Keratinocyte (primary cell): Measurements from ENCODE around the gene B3GNT9. TPM values are rescaled to one million over a fixed set of nuclear protein-coding genes. Genes with fewer than 3 reads are reported as not detected.

ENCODE experiments used
- DNase-seq: peaks from one replicate; pipeline ENCODE4 v3.0.0-alpha.2; 2011; ENCODE audit warnings: low read depth, missing footprints, low spot score
- FAIRE-seq: peaks from 2 replicates; lab custom pipeline; 2011; peaks lifted over from hg19 to GRCh38; lab: Jason Lieb, UNC
- H2AFZ ChIP-seq: 2 replicates; pipeline ENCODE4 v1.6.0; 2012; ENCODE audit warnings: low read length, control low read depth, inconsistent platforms; ENCODE audit not compliant: control insufficient read depth
- H3K27ac ChIP-seq: 2 replicates; pipeline ENCODE4 v1.5.1; 2011; ENCODE audit warnings: low read length; ENCODE audit not compliant: control insufficient read depth, insufficient read depth
- H3K27me3 ChIP-seq: 3 replicates; pipeline ENCODE4 v1.6.0; 2011; ENCODE audit warnings: low read length; ENCODE audit not compliant: control insufficient read depth, insufficient read depth; ENCODE audit errors: extremely low read depth
- H3K36me3 ChIP-seq, 2 experiments: 2 replicates in 1 of 2; 3 replicates in 1 of 2; pipeline ENCODE4 v1.5.1; 2011; ENCODE audit warnings: low read length in 2 of 2, mild to moderate bottlenecking in 1 of 2; ENCODE audit not compliant: control insufficient read depth in 2 of 2, insufficient read depth in 2 of 2; ENCODE audit errors: extremely low read depth in 1 of 2
- H3K4me1 ChIP-seq: 3 replicates; pipeline ENCODE4 v1.5.1; 2011; ENCODE audit warnings: low read length; ENCODE audit not compliant: control insufficient read depth, insufficient read depth; ENCODE audit errors: extremely low read depth
- H3K4me2 ChIP-seq: 3 replicates; pipeline ENCODE4 v1.6.0; 2011; ENCODE audit warnings: low read depth, low read length; ENCODE audit not compliant: control insufficient read depth, insufficient read depth; ENCODE audit errors: extremely low read depth
- H3K4me3 ChIP-seq, 3 experiments: fragments of 200-600 bp in 1 of 3; sonication (generic) in 1 of 3; 2 replicates in 2 of 3; 3 replicates in 1 of 3; pipeline ENCODE4 v1.5.1; 2011 to 2016; ENCODE audit warnings: low read length in 3 of 3, mild to moderate bottlenecking in 3 of 3, control low read depth in 2 of 3, inconsistent platforms in 1 of 3, low read depth in 1 of 3, mixed read lengths in 1 of 3, mixed run types in 1 of 3, moderate library complexity in 1 of 3; ENCODE audit not compliant: control insufficient read depth in 2 of 3, insufficient read depth in 2 of 3; ENCODE audit errors: extremely low read depth in 1 of 3
- H3K79me2 ChIP-seq: 2 replicates; pipeline ENCODE4 v1.6.0; 2012; ENCODE audit warnings: low read length; ENCODE audit not compliant: control insufficient read depth, insufficient read depth
- H3K9ac ChIP-seq: 3 replicates; pipeline ENCODE4 v1.6.0; 2011; ENCODE audit warnings: low read length; ENCODE audit not compliant: control insufficient read depth, insufficient read depth; ENCODE audit errors: extremely low read depth
- H3K9me1 ChIP-seq: 3 replicates; pipeline ENCODE4 v1.6.0; 2011; ENCODE audit warnings: low read length; ENCODE audit not compliant: control insufficient read depth, insufficient read depth; ENCODE audit errors: extremely low read depth
- H3K9me3 ChIP-seq: 2 replicates; pipeline ENCODE4 v1.5.1; 2012; ENCODE audit warnings: low read depth, low read length; ENCODE audit not compliant: control insufficient read depth
- H4K20me1 ChIP-seq: 3 replicates; pipeline ENCODE4 v1.6.0; 2011; ENCODE audit warnings: low read length; ENCODE audit not compliant: control insufficient read depth, insufficient read depth; ENCODE audit errors: extremely low read depth
- CTCF ChIP-seq, 3 experiments: IDR thresholded peaks in 1 of 3; conservative IDR thresholded peaks in 1 of 3; optimal IDR thresholded peaks in 1 of 3; 2 replicates in 2 of 3; 3 replicates in 1 of 3; pipeline versions ENCODE3 to v1.5.1; 2011; ENCODE audit warnings: low read length in 3 of 3, mild to moderate bottlenecking in 3 of 3, moderate library complexity in 2 of 3, control low read depth in 1 of 3, inconsistent platforms in 1 of 3; ENCODE audit not compliant: insufficient read depth in 2 of 3; ENCODE audit errors: extremely low read depth in 1 of 3
- EZH2 ChIP-seq: IDR thresholded peaks from one replicate; pipeline ENCODE4 v1.6.1; 2012; ENCODE audit warnings: inconsistent platforms, mild to moderate bottlenecking, low read length, moderate library complexity
- dilution Hi-C: fragments of 300-500 bp; cut with MboI; formaldehyde crosslinking; loops from one replicate; pipeline ENCODE4 v1.7.0; 2020; ENCODE audit warnings: low sequenced_read_pairs; ENCODE audit not compliant: extremely low pct_ligation_motif_present
- polyA plus RNA-seq, 5 experiments: library from polyadenylated mRNA; depleted of rRNA in 3 of 5; stranded (reverse) in 3 of 5; stranded (forward) in 1 of 5; unstranded in 1 of 5; fragments of >200 nt; gene quantifications; 1 replicate in 1 of 5; 2 replicates in 3 of 5; 3 replicates in 1 of 5; pipeline versions ENCODE4 v1.2.1 to v1.2.3, GENCODE V29; 2011 to 2012; ENCODE audit warnings: missing spikeins in 2 of 5, low read depth in 1 of 5, low replicate concordance in 1 of 5

The B3GNT9 gene
- polyA plus RNA-seq, 1 donor (not counting 4 experiments of a cell fraction or from before 2014, with no cell fraction given): 2.6 TPM

- H3K9me1 ChIP-seq: peaks cover 2% of the 10 kb centered on the region
- FAIRE-seq (no peak), DNase-seq (no peak)
- dilution Hi-C loops: no loop called here
- no peaks in the 10 kb centered on the region for H3K9me3 ChIP-seq
- TF ChIP-seq EZH2: no peak
- TF ChIP-seq CTCF (optimal IDR thresholded peaks at IDR 0.05 in 1 of 3, IDR thresholded peaks at IDR 0.05 in 1 of 3, conservative IDR thresholded peaks at IDR 0.05 in 1 of 3; ENCODE audit: extremely low read depth in 1 of 3, insufficient read depth in 2 of 3, low read length in 3 of 3): no peak
- H2AFZ ChIP-seq: no peak overlapping the region
- peaks cover 3% of the 10 kb centered on the region for H4K20me1 ChIP-seq
- peaks cover 13% of the 10 kb centered on the region for H3K79me2 ChIP-seq
- H3K27ac ChIP-seq: no peak overlapping the region
- H3K4me3 ChIP-seq: no peak overlapping the region
- no peak overlapping the region for H3K4me2 ChIP-seq
- H3K27me3 ChIP-seq: no peaks in the 10 kb centered on the region
- H3K4me1 ChIP-seq: peaks cover 16% of the 10 kb centered on the region
- peaks cover under 1 to 2% of the 10 kb centered on the region in 2 experiments for H3K36me3 ChIP-seq
- H3K9ac ChIP-seq: no peak overlapping the region
Observed at GRCh38 chr16:67188323-67188722, 37.5 kb upstream of the B3GNT9 start.

GRCh38 chr16:67187175-67187890 lies 36.5 kb upstream of the B3GNT9 start:
- no peak for FAIRE-seq
- H3K4me3 ChIP-seq: no peak overlapping the region
- H3K27ac ChIP-seq: no peak overlapping the region
- no peaks in the 10 kb centered on the region for H3K27me3 ChIP-seq
- no peak for DNase-seq
- peaks cover 2% of the 10 kb centered on the region for H3K9me1 ChIP-seq
- H3K4me1 ChIP-seq: peaks cover 20% of the 10 kb centered on the region
- dilution Hi-C loops: no loop called here
- H3K9me3 ChIP-seq: no peaks in the 10 kb centered on the region
- no peak overlapping the region for H3K4me2 ChIP-seq
- peaks cover 9% of the 10 kb centered on the region for H3K79me2 ChIP-seq
- no peaks in the 10 kb centered on the region for H3K36me3 ChIP-seq
- H3K9ac ChIP-seq: no peak overlapping the region
- no peak overlapping the region for H2AFZ ChIP-seq
- no peaks in the 10 kb centered on the region for H4K20me1 ChIP-seq
- TF ChIP-seq EZH2: no peak
- TF ChIP-seq CTCF (optimal IDR thresholded peaks at IDR 0.05 in 1 of 3, IDR thresholded peaks at IDR 0.05 in 1 of 3, conservative IDR thresholded peaks at IDR 0.05 in 1 of 3; ENCODE audit: extremely low read depth in 1 of 3, insufficient read depth in 2 of 3, low read length in 3 of 3): no peak
